ENCODE data around the gene PPP1R3D. TPM values are rescaled to one million over a fixed set of nuclear protein-coding genes. Genes with fewer than 3 reads are reported as not detected.

Gene PPP1R3D
- total and polyA plus RNA-seq, 9 of the 15 experiments (the other 6 are each of a cell fraction or from before 2014, with no cell fraction given): 0.35 to 3.3 (median 1.8) TPM

DNA sequence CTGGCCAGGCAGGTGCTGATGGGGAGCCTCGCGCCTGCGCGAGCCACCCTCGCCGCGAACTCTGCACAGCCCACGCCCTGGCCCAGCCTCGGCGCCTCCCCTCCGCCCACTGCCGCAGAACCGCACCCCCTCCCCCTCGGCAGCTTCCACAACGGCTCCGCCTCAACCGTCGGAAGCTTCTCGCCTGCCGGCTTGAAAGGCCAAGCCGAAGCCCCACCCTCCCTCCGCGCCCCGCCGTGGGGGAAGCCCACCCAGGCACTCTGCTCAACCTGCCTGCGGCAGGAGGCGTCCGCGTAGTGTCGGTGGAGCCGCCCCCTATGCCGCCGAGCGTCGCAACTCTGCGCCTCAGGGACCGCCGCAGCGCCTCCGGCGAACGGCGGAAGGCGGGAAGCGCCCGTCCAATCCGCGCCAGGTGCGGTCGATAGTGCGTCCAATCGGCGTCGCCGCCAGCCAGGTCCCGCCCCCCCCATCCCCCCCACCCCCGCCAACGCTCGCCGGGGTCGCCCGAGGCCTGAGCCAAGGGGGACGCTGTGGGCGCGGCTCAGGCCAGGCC, 6.7 kb downstream of the PPP1R3D start, which contains the start of gene SYCP2 (continued):
- no peak for TF ChIP-seq ARID4B (CRISPR knock-in tag; IDR thresholded peaks at IDR 0.05)
- no peak for TF ChIP-seq ZNF311 (CRISPR knock-in tag; IDR thresholded peaks at IDR 0.05)
- TF ChIP-seq, protein P1, sequence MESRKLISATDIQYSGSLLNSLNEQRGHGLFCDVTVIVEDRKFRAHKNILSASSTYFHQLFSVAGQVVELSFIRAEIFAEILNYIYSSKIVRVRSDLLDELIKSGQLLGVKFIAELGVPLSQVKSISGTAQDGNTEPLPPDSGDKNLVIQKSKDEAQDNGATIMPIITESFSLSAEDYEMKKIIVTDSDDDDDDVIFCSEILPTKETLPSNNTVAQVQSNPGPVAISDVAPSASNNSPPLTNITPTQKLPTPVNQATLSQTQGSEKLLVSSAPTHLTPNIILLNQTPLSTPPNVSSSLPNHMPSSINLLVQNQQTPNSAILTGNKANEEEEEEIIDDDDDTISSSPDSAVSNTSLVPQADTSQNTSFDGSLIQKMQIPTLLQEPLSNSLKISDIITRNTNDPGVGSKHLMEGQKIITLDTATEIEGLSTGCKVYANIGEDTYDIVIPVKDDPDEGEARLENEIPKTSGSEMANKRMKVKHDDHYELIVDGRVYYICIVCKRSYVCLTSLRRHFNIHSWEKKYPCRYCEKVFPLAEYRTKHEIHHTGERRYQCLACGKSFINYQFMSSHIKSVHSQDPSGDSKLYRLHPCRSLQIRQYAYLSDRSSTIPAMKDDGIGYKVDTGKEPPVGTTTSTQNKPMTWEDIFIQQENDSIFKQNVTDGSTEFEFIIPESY (CRISPR knock-in tag; IDR thresholded peaks at IDR 0.05): peak; percentile 48; the same call in 1 of the 2 replicates
- TF ChIP-seq, protein P2, sequence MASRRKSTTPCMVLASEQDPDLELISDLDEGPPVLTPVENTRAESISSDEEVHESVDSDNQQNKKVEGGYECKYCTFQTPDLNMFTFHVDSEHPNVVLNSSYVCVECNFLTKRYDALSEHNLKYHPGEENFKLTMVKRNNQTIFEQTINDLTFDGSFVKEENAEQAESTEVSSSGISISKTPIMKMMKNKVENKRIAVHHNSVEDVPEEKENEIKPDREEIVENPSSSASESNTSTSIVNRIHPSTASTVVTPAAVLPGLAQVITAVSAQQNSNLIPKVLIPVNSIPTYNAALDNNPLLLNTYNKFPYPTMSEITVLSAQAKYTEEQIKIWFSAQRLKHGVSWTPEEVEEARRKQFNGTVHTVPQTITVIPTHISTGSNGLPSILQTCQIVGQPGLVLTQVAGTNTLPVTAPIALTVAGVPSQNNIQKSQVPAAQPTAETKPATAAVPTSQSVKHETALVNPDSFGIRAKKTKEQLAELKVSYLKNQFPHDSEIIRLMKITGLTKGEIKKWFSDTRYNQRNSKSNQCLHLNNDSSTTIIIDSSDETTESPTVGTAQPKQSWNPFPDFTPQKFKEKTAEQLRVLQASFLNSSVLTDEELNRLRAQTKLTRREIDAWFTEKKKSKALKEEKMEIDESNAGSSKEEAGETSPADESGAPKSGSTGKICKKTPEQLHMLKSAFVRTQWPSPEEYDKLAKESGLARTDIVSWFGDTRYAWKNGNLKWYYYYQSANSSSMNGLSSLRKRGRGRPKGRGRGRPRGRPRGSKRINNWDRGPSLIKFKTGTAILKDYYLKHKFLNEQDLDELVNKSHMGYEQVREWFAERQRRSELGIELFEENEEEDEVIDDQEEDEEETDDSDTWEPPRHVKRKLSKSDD (conservative IDR thresholded peaks at IDR 0.05; ENCODE audit: low read length): no peak
- no peak for TF ChIP-seq TBP (optimal IDR thresholded peaks at IDR 0.05; ENCODE audit: low read depth, low read length)
- no peak for TF ChIP-seq MTF1 (CRISPR knock-in tag; IDR thresholded peaks at IDR 0.05; ENCODE audit: borderline replicate concordance)
- peak; percentile 13; the same call in 1 of the 2 replicates for TF ChIP-seq CREM (IDR thresholded peaks at IDR 0.05; ENCODE audit: low read depth)
- 0 out of 2 replicates have a peak, but pooled peaks have one; percentile 43 for TF ChIP-seq NCOA6 (IDR thresholded peaks at IDR 0.05)
- TF ChIP-seq PRMT5 (CRISPR knock-in tag; IDR thresholded peaks at IDR 0.05): no peak
- TF ChIP-seq ILK (tag; IDR thresholded peaks at IDR 0.05; ENCODE audit: borderline replicate concordance, low read depth): no peak
- TF ChIP-seq, protein P3, sequence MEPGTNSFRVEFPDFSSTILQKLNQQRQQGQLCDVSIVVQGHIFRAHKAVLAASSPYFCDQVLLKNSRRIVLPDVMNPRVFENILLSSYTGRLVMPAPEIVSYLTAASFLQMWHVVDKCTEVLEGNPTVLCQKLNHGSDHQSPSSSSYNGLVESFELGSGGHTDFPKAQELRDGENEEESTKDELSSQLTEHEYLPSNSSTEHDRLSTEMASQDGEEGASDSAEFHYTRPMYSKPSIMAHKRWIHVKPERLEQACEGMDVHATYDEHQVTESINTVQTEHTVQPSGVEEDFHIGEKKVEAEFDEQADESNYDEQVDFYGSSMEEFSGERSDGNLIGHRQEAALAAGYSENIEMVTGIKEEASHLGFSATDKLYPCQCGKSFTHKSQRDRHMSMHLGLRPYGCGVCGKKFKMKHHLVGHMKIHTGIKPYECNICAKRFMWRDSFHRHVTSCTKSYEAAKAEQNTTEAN (CRISPR knock-in tag; IDR thresholded peaks at IDR 0.05): no peak
- TF ChIP-seq YY1 (IDR thresholded peaks at IDR 0.05; ENCODE audit: borderline replicate concordance in 1 of 3, control insufficient read depth in 1 of 3, extremely low read depth in 1 of 3, insufficient read depth in 3 of 3, insufficient read length in 1 of 3, insufficient replicate concordance in 2 of 3, low read depth in 1 of 3, low read length in 2 of 3): no peak
- TF ChIP-seq SRSF7 (optimal IDR thresholded peaks at IDR 0.05; ENCODE audit: low read depth, low read length): no peak
- no peak for TF ChIP-seq TBL1XR1 (IDR thresholded peaks at IDR 0.05; ENCODE audit: low read length in 2 of 2)
- no peak for TF ChIP-seq DLX4 (CRISPR knock-in tag; IDR thresholded peaks at IDR 0.05)
- no peak for TF ChIP-seq STAT5B (CRISPR knock-in tag; IDR thresholded peaks at IDR 0.05)
